ENCODE data around the gene DDX52.

The DDX52 gene

DNA sequence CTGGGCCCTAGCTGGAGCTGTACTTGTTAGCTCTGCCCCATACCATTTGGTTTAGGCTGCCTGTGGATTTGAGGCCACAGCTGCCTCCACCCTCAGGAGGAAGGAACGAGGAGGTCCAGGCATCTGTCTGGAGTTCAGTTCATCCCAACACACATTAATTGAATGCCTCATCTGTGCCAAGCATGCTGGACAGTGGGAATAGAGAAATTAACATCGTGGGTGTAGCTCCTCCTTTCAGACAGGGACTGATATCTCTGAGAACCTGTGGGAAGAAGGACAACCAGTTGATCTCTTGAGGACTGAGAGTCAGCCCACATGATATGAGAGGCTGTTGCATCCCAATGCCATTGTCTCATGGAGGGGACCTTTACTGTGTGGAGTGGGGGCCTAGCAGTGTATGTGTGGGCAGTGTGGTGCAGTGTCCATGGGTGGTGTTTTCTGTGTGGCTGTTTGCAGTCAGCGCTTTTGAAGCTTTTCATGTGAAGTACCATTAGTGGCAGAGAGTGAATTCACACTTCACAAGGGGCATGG is 29.4 kb upstream of the DDX52 start:
- no peaks in the 10 kb centered on the region for H3K27me3 ChIP-seq (ENCODE audit: insufficient read depth, low read length)
- H3K9ac ChIP-seq (ENCODE audit: low read depth, low read length): no peak overlapping the region
- H3K27ac ChIP-seq (ENCODE audit: low read length): no peak overlapping the region
- H3K36me3 ChIP-seq (ENCODE audit: insufficient read depth, low read depth, low read length): no peaks in the 10 kb centered on the region
- no peak overlapping the region for H3K4me3 ChIP-seq (ENCODE audit: low read length)
- no peaks in the 10 kb centered on the region for H3K9me3 ChIP-seq (ENCODE audit: insufficient read depth, low read depth, low read length)
- H3K4me1 ChIP-seq (ENCODE audit: insufficient read depth, low read length): no peaks in the 10 kb centered on the region

GRCh38 chr17:37671824-37672547 is 28.7 kb upstream of the DDX52 start:
- H3K9ac ChIP-seq (ENCODE audit: low read depth, low read length): no peak overlapping the region
- H3K27me3 ChIP-seq (ENCODE audit: insufficient read depth, low read length): no peaks in the 10 kb centered on the region
- no peak overlapping the region for H3K27ac ChIP-seq (ENCODE audit: low read length)
- no peaks in the 10 kb centered on the region for H3K36me3 ChIP-seq (ENCODE audit: insufficient read depth, low read depth, low read length)
- H3K4me1 ChIP-seq (ENCODE audit: insufficient read depth, low read length): no peaks in the 10 kb centered on the region
- no peak overlapping the region for H3K4me3 ChIP-seq (ENCODE audit: low read length)
- H3K9me3 ChIP-seq (ENCODE audit: insufficient read depth, low read depth, low read length): no peaks in the 10 kb centered on the region

- H3K27me3 ChIP-seq (ENCODE audit: insufficient read depth, low read length): no peaks in the 10 kb centered on the region
- no peaks in the 10 kb centered on the region for H3K4me1 ChIP-seq (ENCODE audit: insufficient read depth, low read length)
- H3K36me3 ChIP-seq (ENCODE audit: insufficient read depth, low read depth, low read length): no peaks in the 10 kb centered on the region
- H3K4me3 ChIP-seq (ENCODE audit: low read length): no peak overlapping the region
- H3K27ac ChIP-seq (ENCODE audit: low read length): no peak overlapping the region
- no peaks in the 10 kb centered on the region for H3K9me3 ChIP-seq (ENCODE audit: insufficient read depth, low read depth, low read length)
- no peak overlapping the region for H3K9ac ChIP-seq (ENCODE audit: low read depth, low read length)
Observed at GRCh38 chr17:37671028-37671823, 28.0 kb upstream of the DDX52 start.

DNA sequence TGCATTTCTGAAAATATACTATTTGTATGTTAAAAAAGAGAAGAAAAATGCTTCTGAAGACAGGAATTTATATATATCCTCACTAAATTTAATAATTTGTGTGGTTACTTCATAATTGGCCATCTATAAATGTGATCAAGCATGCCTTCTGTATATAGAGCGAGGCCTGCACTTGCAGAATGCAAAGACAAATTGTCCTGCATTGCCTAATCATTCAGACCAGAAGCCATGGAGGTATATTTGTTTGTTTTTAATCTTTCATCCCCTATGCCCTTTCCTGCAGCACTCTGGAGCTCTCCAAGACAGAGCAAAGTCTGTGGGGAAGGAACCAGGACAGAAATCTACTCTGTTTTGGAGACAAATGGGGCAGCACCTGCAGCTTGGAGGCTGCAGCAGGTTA is 23.8 kb upstream of the DDX52 start:
- Histone ChIP-seq H3K36me3 (ENCODE audit: insufficient read depth, low read depth, low read length) (no peaks in the 10 kb centered on the region), H3K9ac (ENCODE audit: low read depth, low read length) (no peak overlapping the region), H3K4me3 (ENCODE audit: low read length) (no peak overlapping the region), H3K27ac (ENCODE audit: low read length) (no peak overlapping the region), H3K27me3 (ENCODE audit: insufficient read depth, low read length) (no peaks in the 10 kb centered on the region), H3K4me1 (ENCODE audit: insufficient read depth, low read length) (peaks cover 7% of the 10 kb centered on the region; the same call in 1 of the 2 replicates), H3K9me3 (ENCODE audit: insufficient read depth, low read depth, low read length) (no peaks in the 10 kb centered on the region)

DNA sequence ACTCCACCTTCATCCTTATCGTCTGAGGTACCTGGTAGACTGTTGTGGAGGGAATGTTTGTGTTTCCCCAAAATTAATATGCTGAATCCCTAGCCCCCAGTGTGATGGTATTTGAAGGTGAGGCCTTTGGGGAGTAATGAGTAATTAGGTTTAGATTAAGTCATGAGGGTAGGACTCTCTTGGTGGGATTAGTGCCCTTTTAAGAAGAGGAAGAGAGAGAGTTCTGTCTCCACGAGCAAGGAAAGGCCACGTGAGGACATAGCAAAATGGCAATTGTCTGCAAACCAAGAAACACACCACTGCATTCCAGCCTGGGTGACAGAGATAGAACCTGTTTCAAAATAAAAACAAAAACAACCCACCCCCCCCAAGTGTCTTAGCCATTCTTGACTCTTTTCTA is 21.0 kb upstream of the DDX52 start:
- Histone ChIP-seq H3K27me3 (ENCODE audit: insufficient read depth, low read length) (peaks cover 9% of the 10 kb centered on the region), H3K36me3 (ENCODE audit: insufficient read depth, low read depth, low read length) (no peaks in the 10 kb centered on the region)

GRCh38 chr17:37662353-37662752 is 19.1 kb upstream of the DDX52 start:
- Histone ChIP-seq H3K4me1 (ENCODE audit: insufficient read depth, low read length) (peaks cover 7% of the 10 kb centered on the region; the same call in 1 of the 2 replicates), H3K27ac (ENCODE audit: low read length) (no peak overlapping the region), H3K9ac (ENCODE audit: low read depth, low read length) (no peak overlapping the region), H3K9me3 (ENCODE audit: insufficient read depth, low read depth, low read length) (no peaks in the 10 kb centered on the region), H3K4me3 (ENCODE audit: low read length) (no peak overlapping the region), H3K27me3 (ENCODE audit: insufficient read depth, low read length) (peaks cover 9% of the 10 kb centered on the region), H3K36me3 (ENCODE audit: insufficient read depth, low read depth, low read length) (no peaks in the 10 kb centered on the region)

More for the DNA sequence above, 21.0 kb upstream of the DDX52 start:
- Histone ChIP-seq H3K9me3 (ENCODE audit: insufficient read depth, low read depth, low read length) (no peaks in the 10 kb centered on the region), H3K4me3 (ENCODE audit: low read length) (no peak overlapping the region), H3K9ac (ENCODE audit: low read depth, low read length) (no peak overlapping the region), H3K4me1 (ENCODE audit: insufficient read depth, low read length) (peaks cover 7% of the 10 kb centered on the region; the same call in 1 of the 2 replicates), H3K27ac (ENCODE audit: low read length) (no peak overlapping the region)

GRCh38 chr17:37661400-37662014 is 18.3 kb upstream of the DDX52 start:
- Histone ChIP-seq H3K9me3 (ENCODE audit: insufficient read depth, low read depth, low read length) (no peaks in the 10 kb centered on the region), H3K4me1 (ENCODE audit: insufficient read depth, low read length) (peaks cover 7% of the 10 kb centered on the region; the same call in 1 of the 2 replicates), H3K36me3 (ENCODE audit: insufficient read depth, low read depth, low read length) (no peaks in the 10 kb centered on the region), H3K9ac (ENCODE audit: low read depth, low read length) (no peak overlapping the region), H3K27me3 (ENCODE audit: insufficient read depth, low read length) (peaks cover 9% of the 10 kb centered on the region), H3K27ac (ENCODE audit: low read length) (no peak overlapping the region), H3K4me3 (ENCODE audit: low read length) (no peak overlapping the region)

- no peak overlapping the region for H3K4me3 ChIP-seq (ENCODE audit: low read length)
- H3K27ac ChIP-seq (ENCODE audit: low read length): no peak overlapping the region
- H3K9ac ChIP-seq (ENCODE audit: low read depth, low read length): no peak overlapping the region
- H3K27me3 ChIP-seq (ENCODE audit: insufficient read depth, low read length): peaks cover 9% of the 10 kb centered on the region
- H3K4me1 ChIP-seq (ENCODE audit: insufficient read depth, low read length): peaks cover 4% of the 10 kb centered on the region; the same call in 1 of the 2 replicates
- no peaks in the 10 kb centered on the region for H3K36me3 ChIP-seq (ENCODE audit: insufficient read depth, low read depth, low read length)
- H3K9me3 ChIP-seq (ENCODE audit: insufficient read depth, low read depth, low read length): no peaks in the 10 kb centered on the region
Observed at GRCh38 chr17:37659925-37660324, 16.7 kb upstream of the DDX52 start.

- Histone ChIP-seq H3K36me3 (ENCODE audit: insufficient read depth, low read depth, low read length) (no peaks in the 10 kb centered on the region), H3K9ac (ENCODE audit: low read depth, low read length) (no peak overlapping the region), H3K4me1 (ENCODE audit: insufficient read depth, low read length) (no peaks in the 10 kb centered on the region; the same call in 1 of the 2 replicates), H3K4me3 (ENCODE audit: low read length) (no peak overlapping the region), H3K9me3 (ENCODE audit: insufficient read depth, low read depth, low read length) (no peaks in the 10 kb centered on the region), H3K27me3 (ENCODE audit: insufficient read depth, low read length) (peaks cover 9% of the 10 kb centered on the region), H3K27ac (ENCODE audit: low read length) (no peak overlapping the region)
Observed at GRCh38 chr17:37657202-37657601, 14.0 kb upstream of the DDX52 start.

DNA sequence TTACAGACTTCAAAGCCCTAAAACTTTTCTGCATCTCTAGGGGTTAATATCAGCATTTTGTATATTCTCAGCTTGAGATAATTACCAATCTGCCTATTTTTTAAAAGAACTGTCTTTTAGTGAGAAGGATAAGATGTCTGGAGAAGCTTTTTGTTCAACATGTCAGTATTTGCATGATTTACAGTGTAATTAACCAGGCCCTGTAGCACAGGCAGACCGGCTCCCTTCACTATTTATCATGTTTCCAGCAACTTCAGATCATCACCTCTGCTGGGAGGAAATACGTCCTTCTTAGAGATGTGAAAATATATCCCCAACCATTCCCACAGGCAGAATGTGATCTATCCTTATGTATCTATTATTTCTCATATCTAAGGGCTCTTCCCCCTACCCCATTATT is 8.6 kb upstream of the DDX52 start:
- peaks cover 25% of the 10 kb centered on the region for H3K27me3 ChIP-seq (ENCODE audit: insufficient read depth, low read length)
- no peak overlapping the region for H3K27ac ChIP-seq (ENCODE audit: low read length)
- no peak overlapping the region for H3K4me3 ChIP-seq (ENCODE audit: low read length)
- no peaks in the 10 kb centered on the region for H3K36me3 ChIP-seq (ENCODE audit: insufficient read depth, low read depth, low read length)
- H3K9ac ChIP-seq (ENCODE audit: low read depth, low read length): no peak overlapping the region
- H3K4me1 ChIP-seq (ENCODE audit: insufficient read depth, low read length): no peaks in the 10 kb centered on the region
- H3K9me3 ChIP-seq (ENCODE audit: insufficient read depth, low read depth, low read length): no peaks in the 10 kb centered on the region

DNA sequence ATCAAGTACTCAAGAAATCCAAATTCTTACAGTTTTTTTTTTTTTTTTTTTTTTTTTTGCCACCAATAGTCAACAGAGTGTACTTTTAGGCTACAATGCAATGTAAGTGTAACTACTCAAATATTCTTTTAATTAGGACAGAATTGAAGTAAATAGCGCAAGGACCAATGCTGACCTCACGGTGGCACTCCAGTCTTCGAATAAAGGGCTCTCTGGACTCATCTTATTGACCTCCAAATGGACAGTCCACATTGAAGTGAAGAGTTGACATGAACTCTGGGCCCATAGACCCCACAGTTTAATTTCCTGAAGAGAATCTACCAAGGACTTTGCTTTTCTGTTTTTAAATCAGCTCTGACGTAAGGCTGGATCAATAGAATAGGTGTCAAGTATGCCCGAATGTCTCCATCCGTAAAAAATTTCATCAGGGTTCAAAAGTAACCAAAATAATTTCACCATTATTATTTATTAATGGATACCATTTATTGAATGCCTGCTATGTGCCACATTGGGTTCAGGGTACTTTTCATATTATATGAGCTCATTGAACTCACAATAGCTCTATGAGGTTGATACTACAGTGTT is 7.3 kb upstream of the DDX52 start:
- Histone ChIP-seq H3K9ac (ENCODE audit: low read depth, low read length) (no peak overlapping the region), H3K27ac (ENCODE audit: low read length) (no peak overlapping the region), H3K4me3 (ENCODE audit: low read length) (no peak overlapping the region), H3K27me3 (ENCODE audit: insufficient read depth, low read length) (peaks cover 38% of the 10 kb centered on the region), H3K36me3 (ENCODE audit: insufficient read depth, low read depth, low read length) (no peaks in the 10 kb centered on the region), H3K9me3 (ENCODE audit: insufficient read depth, low read depth, low read length) (no peaks in the 10 kb centered on the region), H3K4me1 (ENCODE audit: insufficient read depth, low read length) (no peaks in the 10 kb centered on the region)
